Spleen (tissue), 7 donors: ENCODE data around the gene SEPTIN11.

Experiments used
- POLR2A ChIP-seq, 3 donors: fragments of 450-650 bp; IDR thresholded peaks; one replicate each; pipeline ENCODE4 v1.5.1; 2017; ENCODE audit warnings: antibody characterized with exemption in 3 of 3, mild to moderate bottlenecking in 1 of 3
- POLR2AphosphoS5 ChIP-seq, 3 donors: sonication (generic); formaldehyde crosslinking; IDR thresholded peaks; one replicate each; pipeline ENCODE4 v1.5.1; 2017; ENCODE audit warnings: antibody characterized with exemption in 3 of 3
- TF ChIP-seq, protein P1 (sequence below), 11 experiments: fragments of 200-600 bp in 7 of 11; fragments of 450-650 bp in 4 of 11; sonication (generic) in 4 of 11; IDR thresholded peaks in 8 of 11; conservative IDR thresholded peaks in 3 of 11; 1 replicate in 7 of 11; 2 replicates in 4 of 11; pipeline versions ENCODE4 v1.4.0 to v1.8.0; 2016 to 2021; ENCODE audit warnings: antibody characterized with exemption in 11 of 11, inconsistent platforms in 4 of 11, mild to moderate bottlenecking in 1 of 11
- donor health status: DM: no; HTN: no; CAD: no; lungs with moderate emphysema.
- donor health status: DM: no; HTN: no; CAD: no.
- donor health status: DM: no; HTN: no; CAD: no.

DNA sequence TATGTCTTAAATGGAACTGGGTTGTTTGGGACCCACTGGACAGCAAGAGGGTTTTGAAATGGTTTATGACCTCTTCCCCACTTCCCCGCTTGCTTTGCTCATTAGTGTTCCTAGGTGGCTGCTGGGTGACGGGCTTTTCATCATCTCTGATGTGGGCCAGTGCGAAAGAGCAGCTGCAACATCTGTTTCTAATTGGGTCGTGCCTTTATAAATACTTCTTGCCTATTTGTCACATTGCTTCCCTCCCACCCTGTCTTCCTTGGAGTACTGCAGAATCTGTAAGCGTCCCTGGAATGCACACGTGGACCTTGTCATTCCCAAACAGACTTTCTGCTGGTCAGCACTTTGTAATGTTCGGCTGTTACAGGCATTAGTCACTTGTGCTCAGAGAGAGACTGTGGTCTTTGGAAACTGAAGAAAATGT is 35.2 kb downstream of the SEPTIN11 start:
- TF ChIP-seq, protein P1, sequence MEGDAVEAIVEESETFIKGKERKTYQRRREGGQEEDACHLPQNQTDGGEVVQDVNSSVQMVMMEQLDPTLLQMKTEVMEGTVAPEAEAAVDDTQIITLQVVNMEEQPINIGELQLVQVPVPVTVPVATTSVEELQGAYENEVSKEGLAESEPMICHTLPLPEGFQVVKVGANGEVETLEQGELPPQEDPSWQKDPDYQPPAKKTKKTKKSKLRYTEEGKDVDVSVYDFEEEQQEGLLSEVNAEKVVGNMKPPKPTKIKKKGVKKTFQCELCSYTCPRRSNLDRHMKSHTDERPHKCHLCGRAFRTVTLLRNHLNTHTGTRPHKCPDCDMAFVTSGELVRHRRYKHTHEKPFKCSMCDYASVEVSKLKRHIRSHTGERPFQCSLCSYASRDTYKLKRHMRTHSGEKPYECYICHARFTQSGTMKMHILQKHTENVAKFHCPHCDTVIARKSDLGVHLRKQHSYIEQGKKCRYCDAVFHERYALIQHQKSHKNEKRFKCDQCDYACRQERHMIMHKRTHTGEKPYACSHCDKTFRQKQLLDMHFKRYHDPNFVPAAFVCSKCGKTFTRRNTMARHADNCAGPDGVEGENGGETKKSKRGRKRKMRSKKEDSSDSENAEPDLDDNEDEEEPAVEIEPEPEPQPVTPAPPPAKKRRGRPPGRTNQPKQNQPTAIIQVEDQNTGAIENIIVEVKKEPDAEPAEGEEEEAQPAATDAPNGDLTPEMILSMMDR (IDR thresholded peaks at IDR 0.05 in 8 of 11, conservative IDR thresholded peaks at IDR 0.05 in 3 of 11): no peak
- TF ChIP-seq POLR2A (IDR thresholded peaks at IDR 0.05) (no peak), POLR2AphosphoS5 (IDR thresholded peaks at IDR 0.05) (peak in 1 of 3 donors; percentile 56)
